Psoas muscle (tissue), 8 donors: ENCODE results near the gene DEPDC7. TPM values are rescaled to one million over a fixed set of nuclear protein-coding genes. Genes with fewer than 3 reads are reported as not detected.

Experiments used
- ATAC-seq, 4 donors: fragments of 200-7000 bp; cut with Tn5 transposase; one replicate each; pipeline ENCODE4 v1.9.1; 2020; ENCODE audit warnings: moderate library complexity in 3 of 4, mild to moderate bottlenecking in 2 of 4
- DNase-seq, 2 donors: peaks; one replicate each; pipeline ENCODE4 v3.0.0-alpha.2; 2020
- H3K27ac ChIP-seq: fragments of 200-600 bp; one replicate; pipeline ENCODE4 v1.8.0; 2022
- H3K27me3 ChIP-seq, 3 donors: fragments of 200-600 bp in 1 of 3; one replicate each; pipeline versions ENCODE4 v1.6.1 to v1.8.0; 2013 to 2022; ENCODE audit warnings: low read length in 2 of 3, mild to moderate bottlenecking in 2 of 3, moderate library complexity in 1 of 3; ENCODE audit not compliant: insufficient read depth in 3 of 3
- H3K36me3 ChIP-seq, 2 donors: fragments of 200-600 bp in 1 of 2; one replicate each; pipeline versions ENCODE4 v1.6.1 to v1.8.0; 2013 to 2022; ENCODE audit warnings: low read depth in 1 of 2, mild to moderate bottlenecking in 1 of 2, moderate library complexity in 1 of 2; ENCODE audit not compliant: insufficient read depth in 1 of 2
- H3K4me1 ChIP-seq: fragments of 200-600 bp; one replicate; pipeline ENCODE4 v1.8.0; 2022
- H3K4me3 ChIP-seq: fragments of 200-600 bp; one replicate; pipeline ENCODE4 v1.8.0; 2022; ENCODE audit warnings: mild to moderate bottlenecking
- H3K9me3 ChIP-seq: fragments of 200-600 bp; one replicate; pipeline ENCODE4 v1.8.0; 2022
- WGBS, 3 donors: extraction: QIAGEN DNeasy Blood & Tissue Kit; methylation state at CpG; one replicate each; pipeline versions ENCODE4 v1.1.6 to v1.1.7; 2013; 5-methylcytosine and 5-hydroxymethylcytosine counted together
- intact Hi-C, 2 donors: fragments of 100-400 bp; cut with DNase I; formaldehyde crosslinking; loops; one replicate each; pipeline versions ENCODE4 v1.11.0 to v1.14.2; 2022
- polyA plus RNA-seq, 3 donors: library from polyadenylated mRNA; stranded (reverse); fragments of 200-250 nt; gene quantifications; one replicate each; pipeline ENCODE4 v1.2.3, GENCODE V29; 2013
- total RNA-seq, 4 donors: library from RNA; stranded (reverse); fragmentation: NEBNext Ultra II Directional in 2 of 4; extraction: Animal tissue kit (Norgen Biotek cat#: 25700) in 2 of 4; gene quantifications; one replicate each; pipeline versions ENCODE4 v1.2.1 to v1.2.4, GENCODE V29; 2021 to 2023
- TF ChIP-seq, protein P1 (sequence below): fragments of 200-600 bp; IDR thresholded peaks from one replicate; pipeline ENCODE4 v1.8.0; 2022; ENCODE audit warnings: antibody characterized with exemption
- donor health status: healthy with polysubstance abuse.
- donor health status: DM: no; HTN: no; CAD: no; lungs with moderate emphysema.
- donor health status: Bipolar disorder and iron deficiency.
- donor health status: healthy.
- donor health status: DM: yes; HTN: yes; CAD: no.
- donor health status: DM: no; HTN: no; CAD: no.
- donor health status: DM: no; HTN: no; CAD: no.
- donor health status: DM: yes; HTN: yes; CAD: no.

The DEPDC7 gene
- total and polyA plus RNA-seq, 7 donors: 1.5 to 6.3 (median 3.2) TPM

DNA sequence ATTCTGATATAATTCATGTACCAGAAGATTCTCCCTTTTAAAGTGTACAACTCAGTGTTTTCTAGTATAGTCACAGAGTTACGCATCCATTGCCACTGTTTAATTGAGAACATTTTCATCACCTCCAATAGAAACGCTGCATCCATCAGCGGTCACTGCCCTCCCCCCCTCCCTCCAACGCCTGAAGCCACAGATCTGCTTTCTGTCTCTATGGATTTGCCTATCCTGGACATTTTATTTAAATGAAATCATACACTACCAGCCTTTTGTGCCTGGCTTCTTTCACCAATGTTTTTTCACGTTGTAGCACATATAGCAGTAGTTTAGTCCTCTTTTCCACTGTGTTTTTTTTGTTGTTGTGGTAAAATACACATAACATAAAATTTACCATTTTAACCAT, 46.5 kb downstream of the DEPDC7 start:
- ATAC-seq (no peak), DNase-seq (no peak)
- Histone ChIP-seq H3K27me3 (no peaks in the 10 kb centered on the region), H3K9me3 (no peaks in the 10 kb centered on the region), H3K27ac (no peak overlapping the region), H3K36me3 (peaks cover 0 to 83% of the 10 kb centered on the region in 2 donors), H3K4me3 (no peak overlapping the region), H3K4me1 (no peaks in the 10 kb centered on the region)
- intact Hi-C loops: loop anchor here in 1 of 2 donors (10.0 kb wide), 1 partner anchor 257 kb away; no protein-coding TSS in a partner anchor
- WGBS, 3 donors: 68 to 76% (median 74%) methylated on average over 5 of the region's 5 CpGs
- TF ChIP-seq, protein P1, sequence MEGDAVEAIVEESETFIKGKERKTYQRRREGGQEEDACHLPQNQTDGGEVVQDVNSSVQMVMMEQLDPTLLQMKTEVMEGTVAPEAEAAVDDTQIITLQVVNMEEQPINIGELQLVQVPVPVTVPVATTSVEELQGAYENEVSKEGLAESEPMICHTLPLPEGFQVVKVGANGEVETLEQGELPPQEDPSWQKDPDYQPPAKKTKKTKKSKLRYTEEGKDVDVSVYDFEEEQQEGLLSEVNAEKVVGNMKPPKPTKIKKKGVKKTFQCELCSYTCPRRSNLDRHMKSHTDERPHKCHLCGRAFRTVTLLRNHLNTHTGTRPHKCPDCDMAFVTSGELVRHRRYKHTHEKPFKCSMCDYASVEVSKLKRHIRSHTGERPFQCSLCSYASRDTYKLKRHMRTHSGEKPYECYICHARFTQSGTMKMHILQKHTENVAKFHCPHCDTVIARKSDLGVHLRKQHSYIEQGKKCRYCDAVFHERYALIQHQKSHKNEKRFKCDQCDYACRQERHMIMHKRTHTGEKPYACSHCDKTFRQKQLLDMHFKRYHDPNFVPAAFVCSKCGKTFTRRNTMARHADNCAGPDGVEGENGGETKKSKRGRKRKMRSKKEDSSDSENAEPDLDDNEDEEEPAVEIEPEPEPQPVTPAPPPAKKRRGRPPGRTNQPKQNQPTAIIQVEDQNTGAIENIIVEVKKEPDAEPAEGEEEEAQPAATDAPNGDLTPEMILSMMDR: no peak

DNA sequence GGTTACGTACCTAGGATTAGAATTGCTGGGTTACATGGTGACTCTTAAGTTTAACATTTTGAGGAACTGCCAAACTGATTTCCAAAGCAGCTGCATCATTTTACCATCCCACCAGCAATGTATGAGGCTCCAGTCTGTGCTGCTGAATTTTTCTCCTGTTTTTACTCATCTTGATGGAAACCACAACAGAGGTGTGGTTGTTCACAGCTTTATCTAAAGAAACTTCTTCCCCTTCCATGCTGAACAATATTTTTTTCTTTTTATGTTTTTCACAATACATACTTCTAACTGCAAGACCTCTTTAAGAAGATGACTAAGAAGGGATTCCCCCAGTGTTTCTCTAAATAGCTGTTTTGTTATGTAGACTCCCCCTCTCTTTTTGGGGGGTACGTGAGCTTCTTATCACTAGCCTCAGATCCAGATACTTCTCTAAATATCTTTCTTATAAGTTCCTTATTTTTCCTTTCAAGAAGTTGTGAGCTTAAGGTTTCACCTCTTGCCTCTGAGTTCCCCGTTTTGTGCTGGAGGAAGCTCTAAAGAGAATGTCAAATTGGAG, 47.7 kb downstream of the DEPDC7 start:
- intact Hi-C loops: loop anchor here in 1 of 2 donors (10.0 kb wide), 1 partner anchor 259 kb away; no protein-coding TSS in a partner anchor
- H3K27me3 ChIP-seq: no peaks in the 10 kb centered on the region
- H3K9me3 ChIP-seq: no peaks in the 10 kb centered on the region
- H3K4me1 ChIP-seq: no peaks in the 10 kb centered on the region
- no peak overlapping the region for H3K4me3 ChIP-seq
- DNase-seq (no peak), ATAC-seq (no peak)
- WGBS, 3 donors: 54 to 79% (median 59%) methylated on average over 3 of the region's 3 CpGs
- TF ChIP-seq, protein P1: no peak
- peaks cover 2 to 83% of the 10 kb centered on the region in 2 donors for H3K36me3 ChIP-seq
- H3K27ac ChIP-seq: no peak overlapping the region

DNA sequence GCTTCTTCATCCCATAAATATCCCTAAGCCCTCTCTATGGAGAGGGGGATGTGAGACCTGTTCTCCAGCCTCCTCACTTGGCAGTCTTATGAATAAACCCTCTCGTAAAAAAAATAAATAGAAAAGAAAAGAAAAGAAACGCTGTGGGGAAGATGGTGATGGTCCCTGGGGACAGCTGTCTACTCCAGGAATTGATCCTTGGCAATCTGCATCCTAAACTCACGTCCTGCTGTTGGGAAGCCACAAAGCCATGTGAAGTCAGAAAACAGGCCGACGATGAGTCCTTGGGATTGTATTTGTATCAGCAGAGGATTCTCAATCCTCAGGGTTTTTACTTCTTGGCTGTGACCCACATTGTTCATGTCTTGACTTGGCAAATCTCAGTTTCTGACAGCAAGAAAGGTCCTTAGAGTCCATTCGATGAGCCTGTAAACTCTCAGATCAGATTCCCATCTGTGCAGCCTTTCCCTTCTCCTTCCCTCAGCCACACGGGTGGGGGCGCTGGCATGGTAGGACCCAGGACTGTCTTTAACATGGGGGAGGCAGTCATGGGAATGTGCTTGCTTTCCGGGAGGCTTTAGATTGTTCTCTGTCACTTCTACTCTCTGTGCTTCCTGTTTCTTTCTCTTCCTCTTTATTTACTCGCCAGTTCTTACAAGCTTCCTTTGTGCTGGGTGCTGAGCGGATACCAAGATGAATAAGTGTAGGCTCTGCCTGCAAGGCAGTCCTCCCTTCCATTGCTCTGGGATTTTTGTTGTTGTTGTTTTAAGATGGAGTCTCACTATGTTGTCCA, 48.6 kb downstream of the DEPDC7 start:
- peaks cover 6 to 83% of the 10 kb centered on the region in 2 donors for H3K36me3 ChIP-seq
- intact Hi-C loops: loop anchor here (2.0 to 10.0 kb wide), 2 partner anchors 103 to 259 kb away; no protein-coding TSS in a partner anchor
- ATAC-seq (peak in 1 of 4 donors; percentile 25), DNase-seq (no peak)
- no peak overlapping the region for H3K27ac ChIP-seq
- H3K27me3 ChIP-seq: no peaks in the 10 kb centered on the region
- no peaks in the 10 kb centered on the region for H3K9me3 ChIP-seq
- WGBS, 3 donors: 55 to 65% (median 59%) methylated on average over 11 of the region's 11 CpGs
- no peak overlapping the region for H3K4me3 ChIP-seq
- TF ChIP-seq, protein P1: no peak
- no peaks in the 10 kb centered on the region for H3K4me1 ChIP-seq

DNA sequence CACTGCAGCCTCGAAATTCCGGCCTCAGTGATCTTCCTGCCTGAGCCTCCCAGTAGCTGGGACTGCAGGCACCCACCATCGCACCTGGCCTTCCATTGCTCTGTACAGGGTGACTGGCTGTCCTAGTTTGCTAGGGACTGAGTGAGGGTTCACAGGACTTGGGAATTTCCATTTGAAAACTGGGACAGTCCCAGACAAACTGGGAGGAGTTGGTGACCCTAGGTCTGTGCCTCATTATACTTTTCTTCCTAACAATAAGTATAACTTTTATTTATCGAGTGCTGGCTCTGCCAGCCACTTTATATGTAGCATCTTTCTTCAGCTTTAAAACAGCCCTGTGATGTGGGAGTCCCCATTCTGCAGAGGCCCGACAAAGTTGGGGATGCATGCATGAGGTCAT, 49.2 kb downstream of the DEPDC7 start:
- TF ChIP-seq, protein P1: no peak
- H3K27me3 ChIP-seq: no peaks in the 10 kb centered on the region
- intact Hi-C loops: loop anchor here (2.0 to 10.0 kb wide), 2 partner anchors 104 to 260 kb away; no protein-coding TSS in a partner anchor
- H3K9me3 ChIP-seq: no peaks in the 10 kb centered on the region
- 91 to 97% (median 96%) methylated on average over 5 of the region's 5 CpGs for WGBS, 3 donors
- H3K4me1 ChIP-seq: no peaks in the 10 kb centered on the region
- H3K36me3 ChIP-seq: peaks cover 6 to 83% of the 10 kb centered on the region in 2 donors
- DNase-seq: no peak
- no peak overlapping the region for H3K4me3 ChIP-seq
- H3K27ac ChIP-seq: no peak overlapping the region
- peak in 1 of 4 donors; percentile 15 for ATAC-seq
